Dermis blood vessel endothelial cell (primary cell): ENCODE measurements around the gene BMS1. TPM values are rescaled to one million over a fixed set of nuclear protein-coding genes. Genes with fewer than 3 reads are reported as not detected.
"Not testable (repeated sequence)": the region's sequence is repeated elsewhere in the genome, so short reads cannot be mapped to it uniquely, and the experiment has no call there.

Source experiments
- DNase-seq: peaks from one replicate; pipeline ENCODE4 v3.0.0; 2010
- total RNA-seq: library from RNA; depleted of rRNA; stranded (reverse); fragments of >200 nt; gene quantifications from 2 replicates; pipeline ENCODE4 v1.2.3, GENCODE V29; 2014

The BMS1 gene, protein sequence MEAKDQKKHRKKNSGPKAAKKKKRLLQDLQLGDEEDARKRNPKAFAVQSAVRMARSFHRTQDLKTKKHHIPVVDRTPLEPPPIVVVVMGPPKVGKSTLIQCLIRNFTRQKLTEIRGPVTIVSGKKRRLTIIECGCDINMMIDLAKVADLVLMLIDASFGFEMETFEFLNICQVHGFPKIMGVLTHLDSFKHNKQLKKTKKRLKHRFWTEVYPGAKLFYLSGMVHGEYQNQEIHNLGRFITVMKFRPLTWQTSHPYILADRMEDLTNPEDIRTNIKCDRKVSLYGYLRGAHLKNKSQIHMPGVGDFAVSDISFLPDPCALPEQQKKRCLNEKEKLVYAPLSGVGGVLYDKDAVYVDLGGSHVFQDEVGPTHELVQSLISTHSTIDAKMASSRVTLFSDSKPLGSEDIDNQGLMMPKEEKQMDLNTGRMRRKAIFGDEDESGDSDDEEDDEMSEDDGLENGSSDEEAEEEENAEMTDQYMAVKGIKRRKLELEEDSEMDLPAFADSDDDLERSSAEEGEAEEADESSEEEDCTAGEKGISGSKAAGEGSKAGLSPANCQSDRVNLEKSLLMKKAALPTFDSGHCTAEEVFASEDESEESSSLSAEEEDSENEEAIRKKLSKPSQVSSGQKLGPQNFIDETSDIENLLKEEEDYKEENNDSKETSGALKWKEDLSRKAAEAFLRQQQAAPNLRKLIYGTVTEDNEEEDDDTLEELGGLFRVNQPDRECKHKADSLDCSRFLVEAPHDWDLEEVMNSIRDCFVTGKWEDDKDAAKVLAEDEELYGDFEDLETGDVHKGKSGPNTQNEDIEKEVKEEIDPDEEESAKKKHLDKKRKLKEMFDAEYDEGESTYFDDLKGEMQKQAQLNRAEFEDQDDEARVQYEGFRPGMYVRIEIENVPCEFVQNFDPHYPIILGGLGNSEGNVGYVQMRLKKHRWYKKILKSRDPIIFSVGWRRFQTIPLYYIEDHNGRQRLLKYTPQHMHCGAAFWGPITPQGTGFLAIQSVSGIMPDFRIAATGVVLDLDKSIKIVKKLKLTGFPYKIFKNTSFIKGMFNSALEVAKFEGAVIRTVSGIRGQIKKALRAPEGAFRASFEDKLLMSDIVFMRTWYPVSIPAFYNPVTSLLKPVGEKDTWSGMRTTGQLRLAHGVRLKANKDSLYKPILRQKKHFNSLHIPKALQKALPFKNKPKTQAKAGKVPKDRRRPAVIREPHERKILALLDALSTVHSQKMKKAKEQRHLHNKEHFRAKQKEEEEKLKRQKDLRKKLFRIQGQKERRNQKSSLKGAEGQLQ
- 24.2 and 35.3 TPM in 2 replicates for total RNA-seq

DNA sequence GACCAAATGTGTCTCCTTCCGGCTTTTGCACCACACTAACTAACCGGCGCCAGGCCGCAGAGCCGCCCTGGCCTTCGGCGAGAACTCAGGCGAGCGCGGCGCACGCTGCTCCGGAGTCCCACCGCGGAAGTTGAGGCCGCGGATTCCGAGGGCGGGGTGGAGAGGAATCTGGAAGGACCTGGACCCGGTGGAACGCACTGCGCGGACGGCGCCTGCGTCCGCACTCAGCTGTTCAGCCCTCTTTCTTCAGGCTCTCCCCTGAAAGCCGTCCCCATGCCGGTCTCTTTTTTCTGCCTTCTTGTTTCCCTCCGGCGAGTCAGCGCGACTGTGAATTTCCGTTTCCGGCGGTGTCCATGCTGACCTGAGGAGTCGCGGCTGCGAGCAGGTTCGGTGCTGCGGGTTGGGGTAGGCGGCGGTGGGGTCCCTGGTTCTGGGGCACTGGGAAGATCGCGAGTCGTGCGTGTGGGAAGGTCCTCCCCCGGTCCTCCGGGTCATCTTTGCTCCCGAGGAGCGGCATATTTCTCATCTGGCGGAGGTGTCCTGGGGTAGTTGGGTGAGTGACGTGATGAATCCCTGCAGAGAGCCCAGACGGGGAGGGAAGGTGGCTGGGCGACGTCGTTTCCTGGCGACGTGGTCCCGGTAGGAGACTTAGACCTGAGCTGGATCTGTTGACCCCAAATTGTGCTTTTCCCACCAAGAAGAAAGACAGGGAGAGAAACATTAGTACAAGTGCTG, at the start of gene BMS1:
Gene BMS1, plus strand, starts transcription at position 350 of the 735 bp plus-strand sequence. CDS start 1,600 bp downstream, outside the sequence.
- peak; percentile 96 for DNase-seq

DNA sequence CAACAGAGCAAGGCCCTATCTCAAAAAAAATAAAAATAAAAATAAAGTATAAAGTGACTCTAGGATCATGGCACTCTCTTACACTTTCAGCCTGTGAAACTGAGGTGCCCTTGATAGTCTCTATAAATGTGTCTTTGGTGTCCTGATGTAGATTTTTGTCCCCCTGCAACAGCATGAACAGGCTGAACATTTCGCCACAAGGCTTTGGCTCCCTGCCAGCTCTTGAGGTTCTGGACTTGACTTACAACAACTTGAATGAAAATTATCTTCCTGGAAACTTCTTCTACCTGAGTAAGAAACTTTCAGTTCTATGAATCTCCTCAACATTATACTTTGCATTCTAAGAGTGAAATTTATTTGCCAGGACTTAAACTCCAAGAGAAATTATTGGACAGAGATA, 48.1 kb upstream of the BMS1 start:
- DNase-seq: no peak

- no peak for DNase-seq
Measured at GRCh38 chr10:42738679-42739078, 43.9 kb upstream of the BMS1 start.

GRCh38 chr10:42741536-42741935, 41.1 kb upstream of the BMS1 start:
- not testable (repeated sequence) for DNase-seq

- no peak for DNase-seq
Measured at GRCh38 chr10:42743697-42744096, 38.9 kb upstream of the BMS1 start.

DNA sequence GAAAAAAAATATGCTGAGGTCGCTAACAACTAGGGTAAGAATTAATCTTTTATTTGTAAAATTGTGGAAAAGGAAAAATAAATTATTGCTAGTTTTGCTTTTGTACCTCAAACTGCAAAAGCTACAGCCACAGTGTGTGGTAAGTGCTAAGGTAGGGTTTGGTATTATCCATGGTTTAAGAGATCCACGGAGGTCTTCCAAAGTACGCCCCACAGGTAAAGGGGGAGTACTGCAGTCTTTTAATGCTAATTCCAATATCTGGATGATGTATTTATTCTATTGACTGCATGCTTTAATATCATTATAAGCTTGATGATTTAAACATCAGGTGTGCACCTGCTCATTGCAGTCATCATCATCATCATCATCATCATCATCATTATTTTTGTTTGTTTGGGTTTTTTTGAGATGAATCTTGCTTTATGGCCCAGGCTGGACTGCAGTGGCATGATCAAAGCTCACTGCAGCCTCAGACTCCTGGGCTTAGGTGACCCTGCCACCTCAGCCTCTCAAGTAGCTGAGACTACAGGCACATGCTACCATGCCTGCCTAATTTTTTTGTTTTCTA, 38.4 kb upstream of the BMS1 start:
- DNase-seq: no peak

GRCh38 chr10:42753126-42753506, 29.5 kb upstream of the BMS1 start:
- DNase-seq: peak; percentile 88

DNA sequence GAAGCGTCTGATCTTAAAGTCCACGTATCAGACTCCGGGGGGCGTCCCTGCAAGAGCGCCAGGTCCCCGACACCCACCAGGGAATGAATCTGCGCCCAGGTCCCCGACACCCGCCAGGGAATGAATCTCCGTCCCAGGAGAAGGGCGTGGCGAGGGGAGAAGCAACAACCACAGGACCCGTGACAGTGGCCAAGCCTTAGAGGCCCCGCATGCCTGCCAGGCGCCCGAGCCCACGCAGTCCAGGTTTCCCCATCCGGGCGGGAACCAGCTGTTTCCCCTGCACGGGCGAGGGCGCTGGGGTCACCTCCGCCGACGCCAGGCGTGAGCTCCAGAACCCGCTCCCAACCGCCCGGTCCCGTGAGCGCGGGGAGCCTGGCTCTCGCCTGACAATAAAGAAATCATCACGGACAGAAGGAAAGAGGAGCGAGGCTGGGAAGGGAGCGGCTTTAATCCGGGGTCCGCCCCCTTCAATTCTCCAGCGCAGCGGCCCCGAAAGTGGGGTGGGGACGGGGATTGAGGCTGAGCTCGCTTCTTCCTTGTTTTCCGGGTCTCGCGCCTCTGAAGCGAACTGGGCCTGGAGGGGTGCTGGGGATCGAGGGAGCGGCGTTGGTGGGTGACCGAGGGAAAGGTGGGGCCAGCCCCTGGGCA, 29.0 kb upstream of the BMS1 start:
- peak; percentile 78 for DNase-seq

- DNase-seq: peak; percentile 32
Measured at GRCh38 chr10:42754155-42755027, 28.2 kb upstream of the BMS1 start.

- DNase-seq: peak; percentile 8
Measured at GRCh38 chr10:42755028-42755451, 27.6 kb upstream of the BMS1 start.

DNA sequence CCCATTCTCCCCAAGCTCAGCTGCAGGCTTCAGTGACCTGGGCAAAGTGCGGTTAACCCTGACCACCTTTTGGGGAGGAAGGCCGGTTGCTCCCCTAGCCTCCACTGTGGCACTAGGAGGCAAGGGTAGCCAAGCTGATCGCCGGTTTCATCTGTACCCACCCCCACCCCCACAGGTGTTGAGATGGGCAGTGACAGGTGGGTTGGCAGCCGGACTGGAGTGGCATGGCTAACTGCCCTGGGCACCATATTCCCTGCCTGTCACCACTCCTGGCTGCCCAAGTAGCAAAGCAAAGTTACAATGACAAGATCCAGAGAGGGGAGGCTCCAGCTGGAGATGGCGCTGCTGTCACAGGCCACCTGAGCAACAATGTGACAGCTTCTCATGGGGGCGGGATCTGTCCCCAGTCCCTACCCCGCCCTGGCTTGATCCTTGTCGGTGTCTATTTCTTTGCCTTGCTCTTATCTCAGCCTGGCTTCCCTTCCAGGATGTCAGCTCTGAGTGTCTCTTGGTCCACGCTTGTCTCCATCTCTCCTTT, 27.0 kb upstream of the BMS1 start:
- no peak for DNase-seq

- no peak for DNase-seq
Measured at GRCh38 chr10:42767906-42768305, 14.7 kb upstream of the BMS1 start.

- DNase-seq: no peak
Measured at GRCh38 chr10:42768581-42769152, 13.9 kb upstream of the BMS1 start.

GRCh38 chr10:42769173-42769572, 13.4 kb upstream of the BMS1 start:
- no peak for DNase-seq

DNA sequence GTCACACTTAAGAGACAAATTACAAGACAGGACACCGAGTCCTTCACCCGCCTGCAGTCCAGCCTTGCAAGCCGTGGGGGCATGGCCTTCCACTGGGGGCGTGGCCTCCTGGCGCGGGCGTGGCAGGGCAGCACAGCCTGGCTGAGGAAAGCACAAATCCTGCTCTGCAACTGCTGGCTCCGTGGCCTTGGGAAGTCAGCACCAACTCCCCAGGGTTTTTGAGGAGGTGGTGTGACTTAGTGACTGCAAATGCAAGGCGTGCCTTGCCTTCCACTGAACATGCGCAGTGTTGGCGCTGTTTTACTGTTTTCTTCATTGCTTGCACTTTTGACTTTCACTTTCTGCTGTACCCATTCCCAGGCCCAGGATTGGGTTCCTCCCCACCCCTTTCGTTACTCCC, 12.9 kb upstream of the BMS1 start:
- no peak for DNase-seq

DNA sequence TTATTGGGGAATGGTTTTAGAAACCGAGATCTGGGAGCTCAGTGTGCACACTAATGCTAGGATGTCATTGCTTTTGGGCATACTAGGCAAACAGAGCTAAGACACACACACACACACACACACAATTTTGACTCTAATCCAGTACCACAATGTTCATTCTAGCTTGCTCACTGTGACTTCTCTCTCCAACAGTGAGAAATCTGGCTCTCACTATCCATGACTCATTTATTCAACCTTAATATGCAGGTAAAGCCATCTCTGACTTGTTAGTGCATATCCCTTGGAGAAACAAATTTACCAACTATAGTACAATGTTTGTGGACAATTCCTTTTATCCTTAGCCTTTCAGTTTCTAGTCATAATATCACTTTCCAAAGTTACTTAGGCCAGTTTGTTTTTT, 5.9 kb upstream of the BMS1 start:
- no peak for DNase-seq

DNA sequence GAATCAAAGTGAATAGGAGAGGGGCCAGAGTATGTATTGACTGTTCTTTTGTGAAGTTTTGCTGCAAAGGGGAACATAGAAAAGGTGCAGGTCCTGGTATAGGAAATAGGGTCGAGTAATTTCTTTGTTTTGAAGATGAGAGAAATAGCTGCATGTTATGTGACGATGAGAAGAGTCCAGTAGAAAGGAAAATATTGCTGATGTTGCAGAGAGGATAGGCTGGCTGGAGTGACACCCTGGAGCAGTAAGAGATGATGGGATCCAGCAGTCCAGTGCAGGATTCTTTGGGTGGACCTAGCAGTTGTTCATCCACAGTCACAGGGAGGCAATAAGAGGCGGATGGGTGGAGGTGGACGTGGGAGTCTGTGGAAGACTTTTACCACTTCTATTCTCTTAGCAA, 2.1 kb upstream of the BMS1 start:
- DNase-seq: no peak

DNA sequence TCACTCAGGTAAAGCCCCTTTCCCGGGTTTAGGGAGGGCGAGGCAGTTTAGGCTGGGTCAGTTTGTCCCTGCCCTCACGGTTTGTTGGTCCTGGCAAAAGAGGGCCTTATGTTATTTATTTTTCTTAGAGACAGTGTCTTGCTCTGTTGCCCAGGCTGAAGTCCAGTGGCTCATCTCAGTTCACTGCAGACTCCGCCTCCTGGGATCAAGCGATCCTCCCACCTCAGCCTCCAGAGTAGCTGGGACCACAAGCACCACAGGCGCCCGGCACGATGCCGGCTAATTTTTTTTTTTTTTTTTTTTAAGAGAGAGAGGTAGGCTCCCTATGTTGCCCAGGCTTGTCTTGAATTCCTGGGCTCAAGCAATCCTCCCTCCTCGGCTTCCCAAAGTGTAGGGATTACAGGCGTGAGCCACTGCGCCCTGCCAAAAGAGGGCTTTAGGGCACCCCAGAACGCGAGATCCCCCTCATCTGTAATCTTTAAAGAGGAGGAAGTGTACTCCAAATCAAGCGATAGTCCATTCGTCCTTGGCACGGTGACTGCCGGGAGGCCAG, 626 bp upstream of the BMS1 start:
- peak; percentile 15 for DNase-seq

GRCh38 chr10:42783181-42783549, 570 bp downstream of the BMS1 start:
- peak; percentile 86 for DNase-seq
